ENCODE data around the gene DEFB121. TPM values are rescaled to one million over a fixed set of nuclear protein-coding genes. Genes with fewer than 3 reads are reported as not detected.

DEFB121 gene, protein sequence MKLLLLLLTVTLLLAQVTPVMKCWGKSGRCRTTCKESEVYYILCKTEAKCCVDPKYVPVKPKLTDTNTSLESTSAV
- not detected for total RNA-seq

DNA sequence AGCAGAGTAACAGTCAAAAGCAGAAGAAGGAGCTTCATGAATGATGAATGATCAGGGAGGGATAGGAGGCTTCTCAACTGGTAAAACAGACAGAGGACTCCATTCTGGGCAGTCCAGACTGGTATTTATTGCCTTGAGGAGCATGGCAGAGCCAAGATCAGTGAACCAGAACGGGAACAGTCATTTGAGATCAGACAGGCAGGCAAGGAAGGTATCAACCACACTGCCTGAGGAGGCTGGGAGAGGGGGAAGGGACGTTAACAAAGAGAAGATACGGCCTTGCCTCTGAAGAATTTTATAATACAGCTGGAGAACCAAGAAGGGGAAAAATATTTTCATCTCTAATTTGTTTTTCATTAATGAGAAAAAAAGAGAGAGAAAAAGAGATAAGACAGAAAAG lies at the start of gene DEFB121:
Gene DEFB121 (minus strand): TSS at position 101 of the 400 bp plus-strand sequence. CDS start 63 bp downstream, at position 38.
- H3K9me3 ChIP-seq = no peaks in the 10 kb centered on the region
- H3K36me3 ChIP-seq = no peaks in the 10 kb centered on the region
- H3K27me3 ChIP-seq = peaks cover 11% of the 10 kb centered on the region
- H3K27ac ChIP-seq = no peak within 1 kb of the TSS
- no peak for ATAC-seq
- WGBS, 2 donors (ENCODE audit: low coverage in 1 of 2) = 38% methylated on average over 3 of the region's 3 CpGs
- no peak for TF ChIP-seq CTCF (IDR thresholded peaks at IDR 0.05)
- no peak for TF ChIP-seq EP300 (IDR thresholded peaks at IDR 0.05)
- TF ChIP-seq POLR2AphosphoS5 (IDR thresholded peaks at IDR 0.05) = no peak
- TF ChIP-seq POLR2A (IDR thresholded peaks at IDR 0.05) = no peak
- H3K4me1 ChIP-seq = no peaks in the 10 kb centered on the region
- H3K4me3 ChIP-seq = no peak within 1 kb of the TSS

- WGBS, 2 donors (ENCODE audit: low coverage in 1 of 2) = 80 to 86% methylated on average over 1 of the region's 1 CpG
- no peaks in the 10 kb centered on the region for H3K9me3 ChIP-seq
- no peaks in the 10 kb centered on the region for H3K36me3 ChIP-seq
- no peak overlapping the region for H3K4me3 ChIP-seq
- peaks cover 11% of the 10 kb centered on the region for H3K27me3 ChIP-seq
- H3K27ac ChIP-seq = no peak overlapping the region
- TF ChIP-seq CTCF (IDR thresholded peaks at IDR 0.05) = no peak
- no peak for TF ChIP-seq EP300 (IDR thresholded peaks at IDR 0.05)
- no peak for TF ChIP-seq POLR2A (IDR thresholded peaks at IDR 0.05)
- TF ChIP-seq POLR2AphosphoS5 (IDR thresholded peaks at IDR 0.05) = no peak
- ATAC-seq = no peak
- H3K4me1 ChIP-seq = no peaks in the 10 kb centered on the region
These were observed 48.3 kb upstream of the DEFB121 start for GRCh38 chr20:31454361-31454760.

GRCh38 chr20:31452575-31452974 lies 46.6 kb upstream of the DEFB121 start:
- peaks cover 7% of the 10 kb centered on the region for H3K27me3 ChIP-seq
- H3K4me1 ChIP-seq = no peaks in the 10 kb centered on the region
- no peak overlapping the region for H3K27ac ChIP-seq
- WGBS, 2 donors (ENCODE audit: low coverage in 1 of 2) = 69 to 74% methylated on average over 2 of the region's 2 CpGs
- H3K36me3 ChIP-seq = no peaks in the 10 kb centered on the region
- H3K9me3 ChIP-seq = peaks cover 0 to 4% (median 0%) of the 10 kb centered on the region in 3 donors
- H3K4me3 ChIP-seq = no peak overlapping the region
- ATAC-seq = no peak
- no peak for TF ChIP-seq EP300 (IDR thresholded peaks at IDR 0.05)
- no peak for TF ChIP-seq POLR2AphosphoS5 (IDR thresholded peaks at IDR 0.05)
- no peak for TF ChIP-seq CTCF (IDR thresholded peaks at IDR 0.05)
- no peak for TF ChIP-seq POLR2A (IDR thresholded peaks at IDR 0.05)

GRCh38 chr20:31449511-31450414 lies 43.7 kb upstream of the DEFB121 start:
- 71% methylated on average over 6 to 7 of the region's 8 CpGs for WGBS, 2 donors (ENCODE audit: low coverage in 1 of 2)
- TF ChIP-seq EP300 (IDR thresholded peaks at IDR 0.05) (no peak), CTCF (IDR thresholded peaks at IDR 0.05) (no peak), POLR2A (IDR thresholded peaks at IDR 0.05) (no peak), POLR2AphosphoS5 (IDR thresholded peaks at IDR 0.05) (no peak)

More at GRCh38 chr20:31449511-31450414, 43.7 kb upstream of the DEFB121 start:
- Histone ChIP-seq H3K27me3 (no peaks in the 10 kb centered on the region), H3K36me3 (no peaks in the 10 kb centered on the region), H3K9me3 (peaks cover 0 to 4% (median 0%) of the 10 kb centered on the region in 3 donors), H3K4me3 (no peak overlapping the region), H3K27ac (no peak overlapping the region), H3K4me1 (no peaks in the 10 kb centered on the region)
- ATAC-seq = no peak
